ENCODE results near the gene PCNX4. TPM values are rescaled to one million over a fixed set of nuclear protein-coding genes. Genes with fewer than 3 reads are reported as not detected.

PCNX4 gene
- total and polyA plus RNA-seq, 8 donors = 6.8 to 105 (median 30.7) TPM

Other genes with a start within 250 kb of the PCNX4 start
- gene RTN1, start 221.1 kb upstream of the PCNX4 start, total RNA-seq = 10 to 100 TPM in 1 of 5 donors, 1 to 10 TPM in 1, under 1 TPM in 1, not detected in 2; 0.89 to 10.6 (median 7.8) TPM
- gene RTN1, start 221.1 kb upstream of the PCNX4 start, polyA plus RNA-seq = 1 to 10 TPM in 2 of 3 donors, under 1 TPM in 1; 0.61 to 3.2 (median 1.6) TPM
- not detected for gene LRRC9, start 171.8 kb upstream of the PCNX4 start, total RNA-seq
- not detected for gene LRRC9, start 171.8 kb upstream of the PCNX4 start, polyA plus RNA-seq
- gene DHRS7, start 73.5 kb downstream of the PCNX4 start, total RNA-seq = 100 to 1,000 TPM in 4 of 5 donors, 10 to 100 TPM in 1; 60.7 to 322 (median 158) TPM
- gene DHRS7, start 73.5 kb downstream of the PCNX4 start, polyA plus RNA-seq = 10 to 100 TPM; 26.6 to 45.9 (median 38.9) TPM
- gene PPM1A, start 157.3 kb downstream of the PCNX4 start, total RNA-seq = 10 to 100 TPM; 24.0 to 95.5 (median 40.2) TPM
- 10 to 100 TPM; 13.6 to 29.5 (median 24.0) TPM for gene PPM1A, start 157.3 kb downstream of the PCNX4 start, polyA plus RNA-seq

All from stomach (tissue), 8 donors.